Duodenal mucosa (tissue), 2 donors: ENCODE results near the gene KRT80.

Experiments
- H3K27ac ChIP-seq: one replicate; pipeline ENCODE4 v1.7.0; 2013; ENCODE audit warnings: low read depth, low read length
- H3K27me3 ChIP-seq, 2 donors: one replicate each; pipeline ENCODE4 v1.7.0; 2013; ENCODE audit warnings: low read length in 2 of 2, control low read depth in 1 of 2; ENCODE audit not compliant: insufficient read depth in 2 of 2, control insufficient read depth in 1 of 2
- H3K36me3 ChIP-seq, 2 donors: one replicate each; pipeline ENCODE4 v1.7.0; 2013; ENCODE audit warnings: low read length in 2 of 2, control low read depth in 1 of 2; ENCODE audit not compliant: insufficient read depth in 2 of 2, control insufficient read depth in 1 of 2
- H3K4me1 ChIP-seq, 2 donors: one replicate each; pipeline ENCODE4 v1.7.0; 2013; ENCODE audit warnings: low read length in 2 of 2, control low read depth in 1 of 2; ENCODE audit not compliant: insufficient read depth in 2 of 2, control insufficient read depth in 1 of 2
- H3K4me3 ChIP-seq, 2 donors: one replicate each; pipeline ENCODE4 v1.7.0; 2013; ENCODE audit warnings: low read length in 2 of 2, low read depth in 1 of 2
- H3K9ac ChIP-seq, 2 donors: one replicate each; pipeline ENCODE4 v1.7.0; 2013; ENCODE audit warnings: low read length in 2 of 2, low read depth in 1 of 2
- H3K9me3 ChIP-seq, 2 donors: one replicate each; pipeline ENCODE4 v1.7.0; 2013; ENCODE audit warnings: low read length in 2 of 2, control low read depth in 1 of 2; ENCODE audit not compliant: control insufficient read depth in 1 of 2

KRT80 gene

GRCh38 chr12:52139147-52139546 lies 52.7 kb downstream of the KRT80 start:
- peaks cover 0 to 5% of the 10 kb centered on the region in 2 donors for H3K27me3 ChIP-seq
- no peak overlapping the region for H3K4me3 ChIP-seq
- H3K36me3 ChIP-seq: no peaks in the 10 kb centered on the region
- H3K9me3 ChIP-seq: no peaks in the 10 kb centered on the region
- no peak overlapping the region for H3K9ac ChIP-seq
- no peak overlapping the region for H3K27ac ChIP-seq
- H3K4me1 ChIP-seq: peaks cover 5% of the 10 kb centered on the region in 2 donors

DNA sequence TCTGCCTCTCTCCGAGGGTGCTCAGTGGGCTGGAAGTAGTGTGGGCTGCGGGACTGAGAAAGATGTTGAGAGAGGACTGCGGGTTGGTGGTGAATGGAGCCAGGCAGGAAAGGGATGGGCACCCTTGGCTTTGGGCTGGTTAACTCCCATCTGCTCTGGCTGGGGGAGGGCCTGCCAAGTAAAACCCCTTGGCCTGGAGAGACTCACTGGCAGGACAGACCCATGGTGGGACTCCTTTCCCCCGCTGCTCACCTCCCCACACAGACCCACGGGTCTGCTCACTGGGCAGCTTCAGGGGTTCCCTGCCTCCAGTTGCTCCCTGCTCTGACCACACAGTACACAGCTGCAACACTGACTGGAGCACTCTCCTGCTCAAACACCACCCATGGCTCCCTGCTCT lies 54.1 kb downstream of the KRT80 start:
- no peak overlapping the region for H3K4me3 ChIP-seq
- H3K4me1 ChIP-seq: no peaks in the 10 kb centered on the region
- H3K36me3 ChIP-seq: no peaks in the 10 kb centered on the region
- no peaks in the 10 kb centered on the region for H3K9me3 ChIP-seq
- no peak overlapping the region for H3K27ac ChIP-seq
- H3K27me3 ChIP-seq: peaks cover 0 to 5% of the 10 kb centered on the region in 2 donors
- H3K9ac ChIP-seq: no peak overlapping the region

DNA sequence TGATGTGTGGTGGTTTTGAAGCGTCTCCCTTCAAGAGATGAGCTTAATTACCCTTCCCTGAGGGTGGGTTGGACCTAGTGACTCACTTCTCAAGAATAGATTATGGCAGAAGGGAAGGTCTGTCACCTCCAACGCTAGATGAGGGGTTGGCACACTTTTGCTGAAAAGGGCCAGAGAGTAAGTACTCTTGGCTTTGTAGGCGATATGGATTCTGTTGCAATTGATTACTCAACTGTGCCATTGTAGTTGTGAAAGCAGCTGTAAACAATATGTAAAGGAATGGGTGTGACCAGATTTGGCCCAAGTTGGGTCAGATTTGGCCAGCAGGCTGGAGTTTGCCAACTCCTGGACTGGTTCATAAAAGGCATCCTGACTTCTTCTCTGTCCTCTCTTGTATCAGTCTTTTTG lies 59.1 kb downstream of the KRT80 start:
- Histone ChIP-seq H3K9ac (no peak overlapping the region), H3K4me1 (no peaks in the 10 kb centered on the region), H3K36me3 (no peaks in the 10 kb centered on the region), H3K9me3 (no peaks in the 10 kb centered on the region), H3K4me3 (no peak overlapping the region), H3K27ac (no peak overlapping the region), H3K27me3 (peaks cover 0 to 4% of the 10 kb centered on the region in 2 donors)

DNA sequence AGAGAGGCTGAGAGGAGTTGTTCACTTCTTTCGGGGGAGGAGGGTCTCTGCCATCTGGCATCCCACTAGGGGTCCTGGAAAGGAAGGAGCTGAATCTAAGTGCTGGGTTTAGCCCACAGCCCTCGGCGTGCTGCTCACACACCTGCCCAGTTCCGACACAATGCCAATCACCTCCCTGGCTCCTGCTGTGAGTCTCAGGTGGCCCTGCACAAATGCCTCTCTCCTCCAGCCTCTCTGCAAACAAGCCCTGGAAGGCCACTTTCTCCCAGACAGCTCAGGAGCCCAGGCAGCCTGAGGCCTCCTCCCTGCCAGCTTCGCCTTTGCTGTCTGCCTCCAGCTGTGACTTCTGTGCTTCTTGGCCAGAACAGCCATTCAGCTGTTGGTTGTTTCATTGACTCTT lies 61.1 kb downstream of the KRT80 start:
- H3K4me1 ChIP-seq: no peaks in the 10 kb centered on the region
- H3K27ac ChIP-seq: no peak overlapping the region
- no peak overlapping the region for H3K4me3 ChIP-seq
- H3K27me3 ChIP-seq: no peaks in the 10 kb centered on the region
- no peak overlapping the region for H3K9ac ChIP-seq
- H3K36me3 ChIP-seq: no peaks in the 10 kb centered on the region
- H3K9me3 ChIP-seq: no peaks in the 10 kb centered on the region

GRCh38 chr12:52127683-52128450 lies 63.9 kb downstream of the KRT80 start:
- no peak overlapping the region for H3K9ac ChIP-seq
- peaks cover under 1 to 3% of the 10 kb centered on the region in 2 donors for H3K27me3 ChIP-seq
- no peaks in the 10 kb centered on the region for H3K9me3 ChIP-seq
- H3K27ac ChIP-seq: no peak overlapping the region
- H3K4me1 ChIP-seq: no peaks in the 10 kb centered on the region
- H3K4me3 ChIP-seq: no peak overlapping the region
- H3K36me3 ChIP-seq: no peaks in the 10 kb centered on the region

GRCh38 chr12:52126605-52127578 lies 64.9 kb downstream of the KRT80 start:
- Histone ChIP-seq H3K4me3 (no peak overlapping the region), H3K36me3 (no peaks in the 10 kb centered on the region), H3K27ac (no peak overlapping the region), H3K9me3 (no peaks in the 10 kb centered on the region), H3K9ac (no peak overlapping the region), H3K4me1 (no peaks in the 10 kb centered on the region), H3K27me3 (peaks cover 3 to 5% of the 10 kb centered on the region in 2 donors)

DNA sequence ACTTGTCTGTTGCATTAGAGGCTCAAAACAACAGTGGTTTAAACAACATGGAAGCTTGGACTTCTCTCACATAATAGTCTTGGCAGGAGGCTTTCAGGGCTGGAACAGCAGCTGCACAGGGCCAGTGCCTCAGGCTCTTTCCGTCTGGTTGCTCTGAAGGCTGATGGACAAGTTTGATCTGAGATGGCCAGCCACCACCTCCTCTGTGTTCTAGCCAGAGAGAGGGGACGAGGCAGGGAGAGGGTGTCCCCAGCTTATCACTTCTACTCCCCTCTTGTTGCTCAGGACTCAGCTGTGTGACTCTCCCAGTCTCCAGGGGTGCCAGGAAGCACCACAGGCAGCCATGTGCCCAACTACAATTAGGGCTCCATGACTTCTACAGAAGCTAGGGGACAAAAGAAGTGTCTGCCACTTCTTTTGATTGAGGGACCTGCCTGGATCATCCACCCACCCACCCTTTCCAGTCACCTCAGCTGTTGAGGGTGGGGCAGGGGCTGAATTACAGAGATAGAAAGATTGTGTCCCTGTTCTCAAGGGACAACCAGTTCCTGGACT lies 65.7 kb downstream of the KRT80 start:
- no peak overlapping the region for H3K9ac ChIP-seq
- H3K27me3 ChIP-seq: peaks cover 5 to 6% of the 10 kb centered on the region in 2 donors
- H3K27ac ChIP-seq: no peak overlapping the region
- no peaks in the 10 kb centered on the region for H3K9me3 ChIP-seq
- H3K36me3 ChIP-seq: no peaks in the 10 kb centered on the region
- H3K4me3 ChIP-seq: no peak overlapping the region
- no peaks in the 10 kb centered on the region for H3K4me1 ChIP-seq

GRCh38 chr12:52125476-52125900 lies 66.3 kb downstream of the KRT80 start:
- Histone ChIP-seq H3K36me3 (no peaks in the 10 kb centered on the region), H3K4me3 (no peak overlapping the region), H3K27ac (no peak overlapping the region), H3K9ac (no peak overlapping the region), H3K9me3 (no peaks in the 10 kb centered on the region), H3K27me3 (peaks cover 5 to 6% of the 10 kb centered on the region in 2 donors), H3K4me1 (no peaks in the 10 kb centered on the region)

GRCh38 chr12:52123487-52124186 lies 68.2 kb downstream of the KRT80 start:
- Histone ChIP-seq H3K4me1 (peaks cover 8 to 14% of the 10 kb centered on the region in 2 donors), H3K27ac (no peak overlapping the region), H3K9ac (no peak overlapping the region), H3K4me3 (no peak overlapping the region), H3K27me3 (peaks cover 5 to 6% of the 10 kb centered on the region in 2 donors), H3K36me3 (no peaks in the 10 kb centered on the region), H3K9me3 (no peaks in the 10 kb centered on the region)
